ENCODE measurements around the gene D2HGDH. TPM values are rescaled to one million over a fixed set of nuclear protein-coding genes. Genes with fewer than 3 reads are reported as not detected.
A peak's percentile ranks its signal among the peaks of the same experiment; 100 is the strongest.

The D2HGDH gene
- total and polyA plus RNA-seq, 10 of the 15 experiments (the other 5 are each of a cell fraction or from before 2014, with no cell fraction given), result 0.52 to 32.1 (median 11.0) TPM

DNA sequence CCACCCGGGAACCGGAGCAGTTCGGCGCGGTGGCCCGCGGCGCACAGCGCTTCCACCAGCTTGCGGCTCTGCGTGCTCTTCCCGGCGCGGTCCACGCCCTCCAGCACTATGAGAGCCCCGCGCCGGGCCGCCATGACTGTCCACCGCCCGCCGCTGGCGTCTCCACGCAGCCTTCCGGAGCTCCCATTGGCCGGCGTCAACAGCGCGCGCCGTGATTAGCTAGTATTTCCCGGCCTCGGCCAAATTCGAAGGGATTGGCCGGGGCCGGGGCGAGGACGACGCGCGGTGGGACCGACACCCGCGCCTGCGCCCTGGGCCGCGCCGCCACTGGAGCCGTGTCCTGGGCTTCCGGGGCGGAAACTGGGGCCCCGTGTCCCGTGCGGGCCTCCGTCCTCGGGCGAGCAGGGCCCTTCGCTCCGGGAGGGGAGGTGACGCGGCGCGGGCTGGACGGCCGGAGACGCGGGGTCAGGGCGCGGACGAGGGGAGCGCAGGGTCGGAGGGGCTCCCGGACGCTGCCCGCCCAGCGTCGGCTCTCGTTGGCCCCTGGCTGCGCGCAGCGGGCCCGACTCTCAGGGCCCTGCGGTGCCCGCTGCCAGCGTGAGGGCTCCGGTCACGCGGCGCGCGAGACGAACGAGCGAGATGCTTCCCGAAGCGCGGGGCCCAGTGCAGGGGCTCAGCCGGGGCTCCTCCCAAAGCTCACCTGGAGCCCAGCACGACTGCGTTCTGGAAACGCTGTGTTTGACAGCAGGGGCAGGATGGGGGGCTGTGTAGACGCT lies 47.6 kb upstream of the D2HGDH start, which contains the start of gene DTYMK (continued):
- TF ChIP-seq EGR1 (IDR thresholded peaks at IDR 0.05; ENCODE audit: borderline replicate concordance in 1 of 2, low read depth in 2 of 2, low read length in 2 of 2) (peak; percentile 7 to 73; a peak in 2 of 3 replicates), NFYA (IDR thresholded peaks at IDR 0.05; ENCODE audit: borderline replicate concordance, low read depth, low read length) (no peak), GABPA (IDR thresholded peaks at IDR 0.05; ENCODE audit: low read depth) (peak; percentile 43; the same call in 1 of the 2 replicates), HDGF (IDR thresholded peaks at IDR 0.05) (no peak), NR2C1 (IDR thresholded peaks at IDR 0.05) (peak; percentile 67), POLR2AphosphoS2 (IDR thresholded peaks at IDR 0.05; ENCODE audit: low read depth, low read length) (peak; percentile 82; the same call in 1 of the 2 replicates), SMAD1 (IDR thresholded peaks at IDR 0.05; ENCODE audit: low read depth, partially characterized antibody) (no peak), ZZZ3 (IDR thresholded peaks at IDR 0.05; ENCODE audit: control insufficient read depth, insufficient read length, low read depth) (no peak), ZNF622 (IDR thresholded peaks at IDR 0.05) (no peak), SRF (IDR thresholded peaks at IDR 0.05; ENCODE audit: low read depth in 2 of 2, low read length in 2 of 2) (no peak), FOXM1 (IDR thresholded peaks at IDR 0.05; ENCODE audit: low read depth, low read length) (no peak), SREBF2 (IDR thresholded peaks at IDR 0.05; ENCODE audit: low read length) (no peak), POLR2A (IDR thresholded peaks at IDR 0.05; ENCODE audit: low read depth, low read length) (peak; percentile 95), IKZF2 (IDR thresholded peaks at IDR 0.05) (no peak), TCF7 (IDR thresholded peaks at IDR 0.05; ENCODE audit: borderline replicate concordance) (no peak)
- TF ChIP-seq, protein P1, sequence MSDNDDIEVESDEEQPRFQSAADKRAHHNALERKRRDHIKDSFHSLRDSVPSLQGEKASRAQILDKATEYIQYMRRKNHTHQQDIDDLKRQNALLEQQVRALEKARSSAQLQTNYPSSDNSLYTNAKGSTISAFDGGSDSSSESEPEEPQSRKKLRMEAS (IDR thresholded peaks at IDR 0.05; ENCODE audit: low read depth, low read length), result peak; percentile 65
- TF ChIP-seq, protein P2, sequence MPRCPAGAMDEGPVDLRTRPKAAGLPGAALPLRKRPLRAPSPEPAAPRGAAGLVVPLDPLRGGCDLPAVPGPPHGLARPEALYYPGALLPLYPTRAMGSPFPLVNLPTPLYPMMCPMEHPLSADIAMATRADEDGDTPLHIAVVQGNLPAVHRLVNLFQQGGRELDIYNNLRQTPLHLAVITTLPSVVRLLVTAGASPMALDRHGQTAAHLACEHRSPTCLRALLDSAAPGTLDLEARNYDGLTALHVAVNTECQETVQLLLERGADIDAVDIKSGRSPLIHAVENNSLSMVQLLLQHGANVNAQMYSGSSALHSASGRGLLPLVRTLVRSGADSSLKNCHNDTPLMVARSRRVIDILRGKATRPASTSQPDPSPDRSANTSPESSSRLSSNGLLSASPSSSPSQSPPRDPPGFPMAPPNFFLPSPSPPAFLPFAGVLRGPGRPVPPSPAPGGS (IDR thresholded peaks at IDR 0.05; ENCODE audit: borderline replicate concordance, insufficient read depth, low read depth, low read length, poor library complexity, severe bottlenecking), result no peak
- TF ChIP-seq, protein P3, sequence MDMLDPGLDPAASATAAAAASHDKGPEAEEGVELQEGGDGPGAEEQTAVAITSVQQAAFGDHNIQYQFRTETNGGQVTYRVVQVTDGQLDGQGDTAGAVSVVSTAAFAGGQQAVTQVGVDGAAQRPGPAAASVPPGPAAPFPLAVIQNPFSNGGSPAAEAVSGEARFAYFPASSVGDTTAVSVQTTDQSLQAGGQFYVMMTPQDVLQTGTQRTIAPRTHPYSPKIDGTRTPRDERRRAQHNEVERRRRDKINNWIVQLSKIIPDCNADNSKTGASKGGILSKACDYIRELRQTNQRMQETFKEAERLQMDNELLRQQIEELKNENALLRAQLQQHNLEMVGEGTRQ (IDR thresholded peaks at IDR 0.05; ENCODE audit: borderline replicate concordance, low read depth, low read length), result no peak
- TF ChIP-seq, protein P4, sequence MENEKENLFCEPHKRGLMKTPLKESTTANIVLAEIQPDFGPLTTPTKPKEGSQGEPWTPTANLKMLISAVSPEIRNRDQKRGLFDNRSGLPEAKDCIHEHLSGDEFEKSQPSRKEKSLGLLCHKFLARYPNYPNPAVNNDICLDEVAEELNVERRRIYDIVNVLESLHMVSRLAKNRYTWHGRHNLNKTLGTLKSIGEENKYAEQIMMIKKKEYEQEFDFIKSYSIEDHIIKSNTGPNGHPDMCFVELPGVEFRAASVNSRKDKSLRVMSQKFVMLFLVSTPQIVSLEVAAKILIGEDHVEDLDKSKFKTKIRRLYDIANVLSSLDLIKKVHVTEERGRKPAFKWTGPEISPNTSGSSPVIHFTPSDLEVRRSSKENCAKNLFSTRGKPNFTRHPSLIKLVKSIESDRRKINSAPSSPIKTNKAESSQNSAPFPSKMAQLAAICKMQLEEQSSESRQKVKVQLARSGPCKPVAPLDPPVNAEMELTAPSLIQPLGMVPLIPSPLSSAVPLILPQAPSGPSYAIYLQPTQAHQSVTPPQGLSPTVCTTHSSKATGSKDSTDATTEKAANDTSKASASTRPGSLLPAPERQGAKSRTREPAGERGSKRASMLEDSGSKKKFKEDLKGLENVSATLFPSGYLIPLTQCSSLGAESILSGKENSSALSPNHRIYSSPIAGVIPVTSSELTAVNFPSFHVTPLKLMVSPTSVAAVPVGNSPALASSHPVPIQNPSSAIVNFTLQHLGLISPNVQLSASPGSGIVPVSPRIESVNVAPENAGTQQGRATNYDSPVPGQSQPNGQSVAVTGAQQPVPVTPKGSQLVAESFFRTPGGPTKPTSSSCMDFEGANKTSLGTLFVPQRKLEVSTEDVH (IDR thresholded peaks at IDR 0.05; ENCODE audit: low read depth, partially characterized antibody), result no peak
- TF ChIP-seq, protein P5, sequence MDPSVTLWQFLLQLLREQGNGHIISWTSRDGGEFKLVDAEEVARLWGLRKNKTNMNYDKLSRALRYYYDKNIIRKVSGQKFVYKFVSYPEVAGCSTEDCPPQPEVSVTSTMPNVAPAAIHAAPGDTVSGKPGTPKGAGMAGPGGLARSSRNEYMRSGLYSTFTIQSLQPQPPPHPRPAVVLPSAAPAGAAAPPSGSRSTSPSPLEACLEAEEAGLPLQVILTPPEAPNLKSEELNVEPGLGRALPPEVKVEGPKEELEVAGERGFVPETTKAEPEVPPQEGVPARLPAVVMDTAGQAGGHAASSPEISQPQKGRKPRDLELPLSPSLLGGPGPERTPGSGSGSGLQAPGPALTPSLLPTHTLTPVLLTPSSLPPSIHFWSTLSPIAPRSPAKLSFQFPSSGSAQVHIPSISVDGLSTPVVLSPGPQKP (IDR thresholded peaks at IDR 0.05; ENCODE audit: low read depth, low read length), result peak; percentile 76
